HG02840 (cell line): ENCODE data around the gene PODXL.

Source experiments
- ATAC-seq: cut with Tn5 transposase; IDR thresholded peaks from one replicate; pipeline ENCODE4 v1.9.1; 2021; ENCODE audit warnings: mild to moderate bottlenecking, moderate library complexity, moderate number of reproducible peaks; ENCODE audit not compliant: unreplicated experiment, low FRiP score

The PODXL gene

GRCh38 chr7:131459256-131459655, 97.2 kb downstream of the PODXL start:
- ATAC-seq: no peak

- no peak for ATAC-seq
These were observed 100.1 kb downstream of the PODXL start for GRCh38 chr7:131456338-131456737.

- ATAC-seq: no peak
These were observed 100.9 kb downstream of the PODXL start for GRCh38 chr7:131455546-131455945.

- ATAC-seq: no peak
These were observed 101.4 kb downstream of the PODXL start for GRCh38 chr7:131455001-131455400.

GRCh38 chr7:131454498-131454897, 101.9 kb downstream of the PODXL start:
- no peak for ATAC-seq
